B cell (primary cell): ENCODE data around the gene PLD5.
"Not testable (repeated sequence)": the region's sequence is repeated elsewhere in the genome, so short reads cannot be mapped to it uniquely, and the experiment has no call there.

Experiments used
- CTCF ChIP-seq: fragments of 200-600 bp; IDR thresholded peaks from one replicate; pipeline ENCODE4 v1.8.0; 2022; ENCODE audit warnings: antibody characterized with exemption, mild to moderate bottlenecking
- EZH2 ChIP-seq: IDR thresholded peaks from 2 replicates; pipeline ENCODE4 v1.6.1; 2012; ENCODE audit warnings: borderline replicate concordance, low read depth, mild to moderate bottlenecking, moderate library complexity, low read length; ENCODE audit not compliant: insufficient read depth, poor library complexity, severe bottlenecking

DNA sequence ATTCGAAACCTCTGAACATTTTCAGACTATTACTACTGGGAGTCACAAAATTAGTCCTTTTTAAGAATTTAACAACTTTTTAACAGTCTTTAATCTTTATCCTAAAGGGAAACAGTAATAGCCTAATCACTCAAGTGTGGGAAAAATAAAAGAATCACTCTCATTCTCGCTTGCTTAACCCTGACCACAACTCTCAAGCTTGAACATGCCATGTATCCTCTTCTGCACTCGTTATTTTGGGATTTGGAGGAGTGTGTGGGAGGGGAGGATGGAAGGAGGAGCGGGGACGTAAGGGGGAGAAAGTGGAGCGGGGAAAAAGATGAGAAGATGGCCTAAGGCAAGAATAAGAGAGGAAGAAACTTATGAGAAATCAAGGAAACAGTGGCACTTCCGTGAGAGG is 215.8 kb downstream of the PLD5 start:
- not testable (repeated sequence) for TF ChIP-seq EZH2, CTCF
